HG03159 (cell line): ENCODE data around the gene PVR.
"Not testable (repeated sequence)": the region's sequence is repeated elsewhere in the genome, so short reads cannot be mapped to it uniquely, and the experiment has no call there.

Experiments
- ATAC-seq: cut with Tn5 transposase; IDR thresholded peaks from one replicate; pipeline ENCODE4 v1.9.1; 2021; ENCODE audit warnings: mild to moderate bottlenecking, moderate library complexity; ENCODE audit not compliant: unreplicated experiment

The PVR gene

GRCh38 chr19:44643605-44644401, at the start of gene PVR:
TSS of gene PVR (plus strand) at chr19:44643910. CDS start at chr19:44644097, 187 bp downstream.
- no peak for ATAC-seq

- no peak for ATAC-seq
Measured at GRCh38 chr19:44596428-44597130, 47.1 kb upstream of the PVR start.

GRCh38 chr19:44597131-44597491, 46.6 kb upstream of the PVR start:
- no peak for ATAC-seq

DNA sequence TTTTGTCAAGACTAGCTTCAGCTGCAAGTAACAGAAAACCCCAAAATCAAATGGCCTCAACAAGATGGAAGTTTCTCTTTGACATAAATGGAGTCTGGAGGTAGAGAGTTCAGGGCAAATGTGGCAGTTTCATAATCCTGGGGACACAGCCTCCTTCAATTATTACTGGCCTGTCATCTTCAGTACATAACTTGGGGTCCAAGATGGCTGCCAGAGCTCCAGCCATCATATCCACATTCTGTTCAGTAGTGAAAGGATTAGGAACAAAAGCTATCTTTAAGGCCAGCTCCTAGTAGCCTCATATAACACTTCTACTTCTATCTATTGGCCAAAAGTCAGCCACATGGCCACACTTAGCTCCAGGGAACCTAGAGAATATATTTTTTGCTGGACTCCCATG, 45.4 kb upstream of the PVR start:
- ATAC-seq, result no peak

- no peak for ATAC-seq
Measured at GRCh38 chr19:44598880-44599279, 44.8 kb upstream of the PVR start.

GRCh38 chr19:44600466-44600865, 43.2 kb upstream of the PVR start:
- no peak for ATAC-seq

DNA sequence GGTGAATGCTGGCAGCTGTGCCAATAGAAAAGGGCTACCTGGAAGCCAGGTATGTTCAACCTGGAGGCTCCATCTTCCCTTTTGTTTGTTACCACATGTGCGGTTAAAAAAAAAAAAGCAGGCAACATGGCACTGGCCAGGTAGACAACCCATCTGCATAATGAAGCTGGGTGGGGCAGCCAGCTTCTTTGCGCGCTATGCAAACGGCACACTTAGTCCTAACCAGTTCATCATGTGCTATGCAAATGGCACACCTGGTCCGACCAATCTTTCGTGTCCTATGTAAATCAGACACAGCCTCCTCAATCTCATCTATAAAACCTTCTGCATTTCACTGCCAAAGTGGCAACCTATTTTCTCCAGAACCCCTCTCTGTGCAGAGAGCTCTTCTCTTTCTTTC, 41.6 kb upstream of the PVR start:
- no peak for ATAC-seq

DNA sequence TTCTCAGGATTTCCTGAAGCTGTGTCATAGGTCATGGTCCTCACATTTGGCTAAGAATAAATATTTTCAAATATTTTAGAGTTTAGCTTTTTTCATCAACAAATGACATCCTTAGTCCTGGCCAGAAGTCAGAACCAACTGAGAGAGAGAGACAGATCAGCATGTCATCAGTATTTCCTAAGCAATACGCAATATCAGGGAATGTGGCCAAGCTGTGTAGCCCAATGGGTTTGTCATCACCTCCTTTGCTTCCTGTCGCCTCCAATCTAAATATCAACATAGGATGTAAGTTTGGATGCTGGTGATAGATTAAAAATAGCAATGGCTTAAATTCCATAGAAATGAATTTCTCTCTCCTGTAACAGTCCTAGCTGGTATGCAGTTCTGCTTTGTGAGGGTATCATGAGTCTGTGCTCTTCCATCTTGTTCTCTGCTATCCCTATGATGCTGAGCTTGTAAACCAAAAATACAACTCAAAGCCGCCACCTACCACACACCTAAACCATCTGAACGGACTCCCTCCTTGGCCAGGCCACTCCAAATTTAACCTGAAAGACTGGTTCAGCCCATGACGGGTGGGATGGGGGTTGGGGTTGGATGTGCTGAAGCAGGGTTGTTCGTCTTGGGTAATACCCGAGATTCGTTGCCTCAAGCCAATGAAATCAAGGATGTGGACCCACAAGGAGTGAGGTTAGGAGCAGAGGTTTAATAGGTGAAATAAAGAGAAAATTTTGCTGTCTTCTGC, 40.3 kb upstream of the PVR start:
- ATAC-seq, result no peak

- ATAC-seq, result no peak
Measured at GRCh38 chr19:44604241-44604640, 39.5 kb upstream of the PVR start.

DNA sequence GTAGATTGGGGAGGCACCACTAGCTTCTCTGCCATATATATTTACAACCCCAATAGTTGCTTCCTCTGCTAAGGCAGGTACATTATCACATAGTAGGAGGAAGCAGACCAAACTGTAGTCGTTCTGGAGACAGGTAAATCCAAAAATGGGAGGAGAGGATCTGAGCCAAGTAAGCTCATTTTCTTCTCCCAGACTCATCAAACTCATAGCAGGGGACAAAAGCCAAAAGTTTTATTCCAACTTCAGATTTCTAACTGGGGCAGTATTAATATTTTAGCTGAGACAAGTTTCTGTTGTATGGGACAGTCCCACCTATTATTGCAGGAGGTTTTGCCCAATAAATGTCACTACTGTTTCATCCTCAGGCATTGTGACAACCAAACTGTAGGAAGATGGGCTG, 38.2 kb upstream of the PVR start:
- no peak for ATAC-seq

- no peak for ATAC-seq
Measured at GRCh38 chr19:44607049-44607448, 36.7 kb upstream of the PVR start.

- ATAC-seq, result no peak
Measured at GRCh38 chr19:44607917-44608316, 35.8 kb upstream of the PVR start.

GRCh38 chr19:44608391-44608821, 35.3 kb upstream of the PVR start:
- no peak for ATAC-seq

- ATAC-seq, result no peak
Measured at GRCh38 chr19:44609219-44609618, 34.5 kb upstream of the PVR start.

- ATAC-seq, result not testable (repeated sequence)
Measured at GRCh38 chr19:44610497-44610896, 33.2 kb upstream of the PVR start.

- no peak for ATAC-seq
Measured at GRCh38 chr19:44611812-44612295, 31.9 kb upstream of the PVR start.

DNA sequence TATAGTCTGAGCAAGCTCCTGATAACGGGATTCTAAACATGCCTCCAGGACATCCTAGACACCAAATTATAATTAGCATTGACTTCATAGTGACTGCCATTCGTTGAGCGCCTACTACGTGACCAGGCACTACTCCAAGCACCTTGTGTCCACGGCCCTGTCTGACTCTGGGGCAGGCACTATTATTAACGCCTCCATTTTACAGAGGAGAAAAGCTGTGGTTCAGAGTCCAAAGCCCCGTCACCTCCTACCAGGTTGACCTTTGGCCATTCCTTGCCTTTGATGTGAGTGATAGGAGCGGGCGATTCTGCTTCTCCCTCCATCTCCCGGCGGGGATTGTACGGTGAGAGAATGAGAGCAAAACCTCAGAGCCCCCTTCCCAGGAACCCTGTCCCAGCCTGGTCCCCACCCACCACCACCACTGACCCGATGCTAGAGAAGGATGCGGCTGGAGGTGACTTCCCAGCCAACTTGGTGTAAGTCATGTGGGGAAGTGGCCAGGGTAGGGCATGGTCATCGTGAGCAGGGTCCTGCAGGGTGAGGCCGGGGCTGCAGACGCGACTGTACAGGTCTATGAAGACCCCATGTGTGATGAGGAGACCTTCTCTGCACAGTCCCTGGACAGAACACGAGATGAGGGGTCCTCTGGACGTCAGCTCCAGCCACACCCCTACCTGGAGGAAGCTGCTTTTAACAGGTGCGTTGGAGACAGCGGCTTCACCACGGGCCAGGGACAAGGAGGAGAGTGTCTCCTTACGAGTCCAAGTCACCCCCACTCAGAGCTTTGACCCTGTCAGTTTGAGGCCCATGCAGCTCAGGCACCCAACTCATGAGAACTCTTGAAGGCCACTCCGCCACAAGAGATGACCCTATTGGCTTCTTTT, 30.2 kb upstream of the PVR start, which contains the start of gene IGSF23:
Gene IGSF23, plus strand, starts transcription at position 269 of the 884 bp plus-strand sequence. Its CDS starts 83 bp downstream, at position 352.
- no peak for ATAC-seq

DNA sequence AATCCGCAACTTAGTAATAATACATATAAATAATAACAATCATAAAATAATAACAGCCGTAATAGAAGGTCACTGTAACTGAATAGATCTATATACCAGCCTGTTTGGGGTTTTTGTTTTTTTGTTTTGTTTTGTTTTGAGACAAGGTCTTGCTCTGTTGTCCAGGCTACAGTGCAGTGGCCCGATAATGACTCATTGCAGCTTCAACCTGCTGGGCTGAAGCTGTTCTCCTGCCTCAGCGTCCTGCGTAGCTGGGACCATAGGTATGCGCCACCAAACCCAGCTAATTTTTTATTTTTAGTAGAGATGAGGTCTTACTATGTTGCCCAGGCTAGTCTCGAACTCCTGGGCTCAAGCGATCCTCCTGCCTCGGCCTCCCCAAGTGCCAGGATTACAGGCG, 29.4 kb upstream of the PVR start:
- no peak for ATAC-seq

DNA sequence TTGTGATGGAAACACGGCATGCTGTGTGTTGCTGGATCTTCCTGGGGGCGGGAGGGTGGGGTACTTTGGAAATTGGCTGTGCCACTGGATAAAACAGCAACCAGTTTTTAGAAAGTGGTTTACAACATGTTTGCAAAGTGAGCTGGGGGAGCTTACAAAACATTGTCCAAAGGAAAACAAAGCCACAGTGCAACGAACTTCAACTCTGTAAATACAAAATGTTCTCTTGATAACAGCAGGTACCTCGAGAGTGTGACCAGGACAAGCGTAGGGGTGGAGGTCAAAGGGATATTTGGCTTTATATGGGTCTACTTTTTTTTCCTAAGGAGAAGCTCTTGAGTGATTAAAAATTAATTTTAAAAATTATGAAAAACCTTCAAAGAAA, 27.9 kb upstream of the PVR start:
- no peak for ATAC-seq

DNA sequence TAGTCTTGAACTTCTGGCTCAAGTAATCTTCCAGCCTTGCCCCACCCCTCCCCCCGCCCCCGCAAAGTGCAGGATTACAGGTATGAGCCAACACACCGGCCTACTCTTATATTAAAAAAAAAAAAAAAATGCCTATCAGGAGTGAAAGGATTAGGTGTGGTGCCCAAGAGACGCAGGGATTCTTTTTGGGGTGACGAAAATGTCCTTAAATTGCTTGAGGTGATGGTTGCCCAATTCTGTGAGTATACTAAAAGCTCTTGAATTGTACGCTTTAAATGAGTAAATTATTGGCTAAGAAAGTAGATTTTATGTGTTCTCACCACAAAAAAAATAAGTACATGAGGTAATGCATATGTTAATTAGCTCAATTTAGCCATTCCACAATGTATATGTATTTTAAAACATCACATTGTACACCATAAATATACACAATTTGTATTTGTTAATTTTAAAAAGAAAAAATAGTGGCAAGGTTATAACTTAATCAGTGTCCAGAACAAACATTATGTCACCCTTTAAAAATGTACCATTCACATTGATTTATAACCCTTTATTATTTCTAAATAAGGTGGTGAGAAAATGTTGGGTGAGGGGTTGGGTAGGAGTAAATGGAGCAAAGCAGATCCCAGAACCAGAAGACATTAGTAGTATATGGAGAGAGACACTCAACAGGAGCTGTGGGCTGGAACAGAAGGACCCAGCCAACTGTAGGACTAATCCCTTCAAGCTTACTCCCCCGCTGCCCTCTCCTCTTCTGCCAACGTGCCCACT, 26.4 kb upstream of the PVR start:
- no peak for ATAC-seq
